HG03571 (cell line): ENCODE measurements around the gene LCA5L.
"Not testable (repeated sequence)": the region's sequence is repeated elsewhere in the genome, so short reads cannot be mapped to it uniquely, and the experiment has no call there.

ENCODE experiments used
- ATAC-seq: cut with Tn5 transposase; IDR thresholded peaks from one replicate; pipeline ENCODE4 v1.9.1; 2021; ENCODE audit not compliant: unreplicated experiment

The LCA5L gene

GRCh38 chr21:39452207-39452969, 6.8 kb upstream of the LCA5L start:
- no peak for ATAC-seq

- no peak for ATAC-seq
These were observed 6.0 kb upstream of the LCA5L start, which contains the start of gene SH3BGR for GRCh38 chr21:39451332-39452206. TSS of gene SH3BGR (plus strand) at chr21:39451970. CDS start at chr21:39452097, 127 bp downstream.

GRCh38 chr21:39447264-39447663, 1.7 kb upstream of the LCA5L start:
- no peak for ATAC-seq

- no peak for ATAC-seq
These were observed 977 bp downstream of the LCA5L start for GRCh38 chr21:39444421-39445180.

GRCh38 chr21:39441502-39442475, 3.8 kb downstream of the LCA5L start:
- ATAC-seq: no peak

- ATAC-seq: no peak
These were observed 6.3 kb downstream of the LCA5L start for GRCh38 chr21:39439232-39439631.

- ATAC-seq: no peak
These were observed 10.6 kb downstream of the LCA5L start for GRCh38 chr21:39434950-39435349.

GRCh38 chr21:39430954-39431353, 14.6 kb downstream of the LCA5L start:
- no peak for ATAC-seq

GRCh38 chr21:39430457-39430856, 15.1 kb downstream of the LCA5L start:
- ATAC-seq: no peak

GRCh38 chr21:39430016-39430415, 15.6 kb downstream of the LCA5L start:
- ATAC-seq: no peak

GRCh38 chr21:39429445-39429844, 16.1 kb downstream of the LCA5L start:
- ATAC-seq: no peak

- no peak for ATAC-seq
These were observed 22.9 kb downstream of the LCA5L start for GRCh38 chr21:39422527-39423241.

GRCh38 chr21:39419204-39419603, 26.4 kb downstream of the LCA5L start:
- ATAC-seq: not testable (repeated sequence)

- ATAC-seq: no peak
These were observed 39.5 kb downstream of the LCA5L start for GRCh38 chr21:39406065-39406464.

- no peak for ATAC-seq
These were observed 45.4 kb downstream of the LCA5L start for GRCh38 chr21:39400173-39400572.

GRCh38 chr21:39397646-39398385, 47.8 kb downstream of the LCA5L start:
- ATAC-seq: no peak

- ATAC-seq: no peak
These were observed 52.6 kb downstream of the LCA5L start for GRCh38 chr21:39392981-39393380.

GRCh38 chr21:39390212-39390765, 55.3 kb downstream of the LCA5L start:
- ATAC-seq: no peak

GRCh38 chr21:39388811-39389155, 56.8 kb downstream of the LCA5L start:
- no peak for ATAC-seq
